ENCODE data around the gene FHOD3.
"Not testable (repeated sequence)": the region's sequence is repeated elsewhere in the genome, so short reads cannot be mapped to it uniquely, and the experiment has no call there.

Gene FHOD3

GRCh38 chr18:36529747-36530146 is 232.2 kb downstream of the FHOD3 start:
- DNase-seq: no peak

DNA sequence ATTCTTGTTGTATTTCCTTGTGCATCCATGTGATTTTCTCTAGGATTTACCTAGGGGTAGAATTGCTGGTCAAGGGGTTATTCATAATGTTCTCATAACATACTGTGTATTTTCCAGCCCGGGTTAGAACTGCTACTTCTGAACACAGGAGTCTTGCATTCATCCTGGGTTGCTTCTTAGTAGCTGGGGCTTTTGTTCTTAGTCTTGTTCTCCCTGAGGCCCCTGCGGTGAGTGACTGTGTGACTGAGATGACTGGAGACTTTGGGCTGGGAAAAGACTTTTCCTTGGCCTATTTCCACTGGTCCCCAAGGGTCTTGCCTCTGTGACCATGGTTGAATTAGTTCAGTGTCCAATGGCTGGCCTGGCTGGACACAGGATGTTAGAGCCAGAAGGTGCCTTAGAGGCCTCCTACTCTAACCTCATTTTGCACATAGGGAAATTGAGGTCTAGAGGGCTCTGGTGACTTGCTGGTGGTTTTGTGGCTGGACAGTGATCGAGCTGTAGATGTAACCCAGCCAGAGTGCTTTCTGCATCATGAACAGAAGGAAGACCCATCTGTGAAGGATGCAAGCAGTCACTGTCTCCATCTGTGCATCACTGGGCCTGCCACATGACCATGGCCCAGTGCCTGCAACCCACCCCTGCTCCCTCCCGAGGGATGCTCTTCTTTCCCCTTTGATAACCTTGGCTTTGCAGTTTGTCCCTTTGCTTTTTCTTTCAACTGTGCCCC is 233.3 kb downstream of the FHOD3 start:
- no peak for DNase-seq

GRCh38 chr18:36531636-36532035 is 234.1 kb downstream of the FHOD3 start:
- no peak for DNase-seq

- no peak for DNase-seq
These were observed 234.9 kb downstream of the FHOD3 start for GRCh38 chr18:36532394-36532793.

DNA sequence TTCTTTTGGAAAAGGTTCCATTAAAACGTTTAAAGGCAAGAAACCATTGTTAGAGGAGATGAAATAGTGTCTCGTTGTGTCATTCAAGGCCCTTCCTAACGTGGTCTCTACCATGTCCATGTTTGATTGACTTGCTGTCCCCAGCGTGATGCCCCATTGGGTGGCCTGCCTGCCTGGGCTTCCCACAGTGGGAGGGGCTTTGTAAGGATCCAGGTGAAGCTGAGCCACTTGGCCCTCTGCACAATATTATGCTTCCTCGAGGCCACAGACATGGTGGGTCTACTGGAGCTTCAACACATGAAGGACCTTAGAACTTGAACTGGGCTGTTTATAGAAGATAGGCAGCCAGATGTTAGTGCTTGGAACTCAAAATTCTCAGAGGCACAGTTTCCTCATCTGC is 235.3 kb downstream of the FHOD3 start:
- no peak for DNase-seq

GRCh38 chr18:36533446-36534153 is 236.1 kb downstream of the FHOD3 start:
- no peak for DNase-seq

GRCh38 chr18:36534154-36534688 is 236.7 kb downstream of the FHOD3 start:
- no peak for DNase-seq

- DNase-seq: no peak
These were observed 237.9 kb downstream of the FHOD3 start for GRCh38 chr18:36535202-36535935.

DNA sequence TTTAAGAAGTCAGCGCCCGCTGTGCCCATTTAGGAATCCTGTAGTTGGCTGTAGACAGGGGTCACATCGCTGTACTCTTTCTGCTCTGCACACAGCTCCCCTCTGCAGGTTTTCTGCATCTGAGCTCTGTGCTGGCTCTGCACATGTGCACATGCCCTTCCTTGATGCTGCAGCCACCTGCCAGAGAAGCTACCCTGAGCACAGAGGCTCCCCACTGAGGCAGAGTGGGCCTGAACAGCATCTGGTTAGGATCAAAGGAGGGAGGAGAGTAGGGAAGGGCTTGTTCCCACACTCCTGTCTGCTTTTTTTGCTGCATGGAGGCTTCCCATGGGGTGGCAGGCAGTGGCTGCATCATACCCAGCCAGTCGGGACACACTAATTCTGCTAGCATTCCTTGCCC is 238.9 kb downstream of the FHOD3 start:
- DNase-seq: no peak

- DNase-seq: no peak
These were observed 239.8 kb downstream of the FHOD3 start for GRCh38 chr18:36537289-36537688.

DNA sequence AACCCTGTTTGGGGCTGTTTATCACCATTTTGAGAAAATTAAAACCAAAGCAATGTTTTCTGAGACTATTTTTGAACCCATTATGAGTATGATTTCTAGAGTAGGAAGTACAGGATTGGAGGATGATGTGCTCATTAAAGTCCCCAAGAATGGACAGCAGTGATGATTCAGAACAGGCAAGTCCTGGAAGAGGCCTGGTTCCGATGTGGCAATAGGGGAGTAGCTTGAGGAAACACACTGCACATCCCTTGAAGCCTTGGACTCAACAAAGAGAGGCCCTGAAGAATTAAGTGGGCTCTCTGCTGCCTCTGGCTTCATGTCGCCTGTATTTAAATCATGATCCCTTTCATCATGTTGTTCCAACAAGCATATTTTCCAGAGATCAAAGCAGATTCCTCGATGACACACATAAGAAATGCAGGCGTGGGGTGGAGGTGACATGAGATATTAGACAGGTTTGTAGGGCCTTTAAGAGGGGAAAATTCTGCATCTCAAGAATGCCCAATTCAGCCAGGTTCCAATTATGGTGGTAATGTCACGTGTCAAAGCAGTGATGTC is 242.2 kb downstream of the FHOD3 start:
- no peak for DNase-seq

GRCh38 chr18:36543030-36543429 is 245.5 kb downstream of the FHOD3 start:
- DNase-seq: no peak

DNA sequence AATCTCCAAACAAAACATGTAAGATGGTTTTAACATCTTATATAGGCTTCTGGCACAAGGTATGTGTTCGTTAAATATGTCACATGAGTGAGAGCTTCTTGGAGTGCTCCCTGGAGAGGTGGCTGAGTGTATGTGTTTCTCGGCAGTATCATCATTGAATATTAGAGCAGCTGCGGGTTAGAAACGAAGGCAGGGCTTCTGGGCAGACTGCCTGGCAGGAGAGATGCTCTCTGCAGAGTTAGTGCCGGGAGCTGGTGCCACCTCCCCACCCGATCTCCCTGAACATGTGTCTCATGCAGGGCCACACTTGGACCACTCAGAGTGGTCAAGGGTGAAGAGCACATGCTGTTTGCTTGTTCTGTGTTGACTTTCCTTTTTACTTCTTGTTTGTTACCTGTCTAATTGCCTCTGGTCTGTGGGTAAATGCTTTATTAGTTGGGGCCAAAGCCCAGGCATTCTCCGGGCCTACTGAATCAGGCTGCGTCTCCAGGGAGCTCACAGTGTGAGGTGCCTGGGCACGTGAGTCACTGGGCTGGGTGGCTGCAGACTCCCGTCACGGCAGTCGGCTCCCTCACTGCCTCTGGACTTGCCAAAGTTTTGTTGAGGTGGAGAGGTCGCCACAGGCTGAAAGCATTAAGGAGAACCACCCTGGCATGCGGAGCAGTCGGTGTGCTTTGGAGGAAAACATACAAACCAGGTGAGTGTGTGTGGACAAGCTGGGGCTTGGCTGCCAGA is 246.6 kb downstream of the FHOD3 start:
- no peak for DNase-seq

- DNase-seq: no peak
These were observed 248.4 kb downstream of the FHOD3 start for GRCh38 chr18:36545821-36546427.

DNA sequence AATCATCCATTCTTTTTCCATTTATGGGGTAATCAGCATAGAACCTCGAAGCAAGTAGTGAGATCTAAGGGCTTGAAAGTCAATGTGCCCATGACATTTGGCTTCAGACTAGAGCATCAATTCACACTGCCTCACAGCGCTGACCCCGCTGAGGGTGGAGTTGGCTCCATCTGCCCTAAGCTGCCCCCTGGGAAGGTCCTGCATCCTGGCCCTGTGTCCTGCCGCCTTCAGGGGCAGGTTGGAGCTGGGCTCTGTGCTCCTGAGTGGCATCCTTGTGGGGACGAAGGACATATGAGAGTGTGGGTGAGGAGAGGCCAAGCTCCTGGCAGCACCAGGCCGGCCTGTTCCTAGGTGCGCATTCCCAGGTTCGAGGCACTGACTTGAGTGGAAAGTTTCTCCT is 249.4 kb downstream of the FHOD3 start:
- DNase-seq: no peak

DNA sequence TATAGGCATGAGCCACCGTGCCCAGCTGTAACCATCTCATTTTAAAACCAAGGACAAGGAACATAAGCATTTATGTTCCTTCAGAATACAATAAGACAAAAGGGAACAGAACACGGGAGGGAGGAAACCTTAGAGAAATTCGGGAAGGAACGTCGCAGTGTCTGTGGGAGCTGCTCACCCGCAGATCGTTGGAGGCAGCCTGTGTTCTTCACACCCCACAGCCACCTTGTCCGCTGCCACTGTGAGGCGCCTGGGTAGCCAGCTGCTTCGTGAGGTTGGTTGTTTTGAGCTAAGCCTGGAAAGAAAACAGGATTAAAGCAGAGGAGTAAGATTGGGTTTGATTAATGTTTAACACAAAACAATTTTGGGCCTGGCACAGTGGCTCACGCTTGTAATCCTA is 250.0 kb downstream of the FHOD3 start:
- no peak for DNase-seq

DNA sequence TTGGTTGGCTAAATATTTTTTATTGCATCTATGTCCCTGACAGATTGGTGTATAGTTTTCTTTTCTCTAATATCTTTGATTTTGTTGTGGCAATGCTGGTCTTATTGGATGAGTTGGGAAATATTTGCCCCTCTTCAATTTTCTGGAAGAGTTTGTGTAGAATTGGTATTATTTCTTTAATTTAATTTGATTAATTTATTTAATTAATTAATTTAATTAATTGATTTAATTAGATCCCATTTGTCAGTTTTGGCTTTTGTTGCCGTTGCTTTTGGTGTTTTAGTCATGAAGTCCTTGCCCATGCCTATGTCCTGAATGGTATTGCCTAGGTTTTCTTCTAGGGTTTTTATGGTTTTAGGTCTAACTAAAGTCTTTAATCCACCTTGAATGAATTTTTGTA is 253.8 kb downstream of the FHOD3 start:
- not testable (repeated sequence) for DNase-seq

DNA sequence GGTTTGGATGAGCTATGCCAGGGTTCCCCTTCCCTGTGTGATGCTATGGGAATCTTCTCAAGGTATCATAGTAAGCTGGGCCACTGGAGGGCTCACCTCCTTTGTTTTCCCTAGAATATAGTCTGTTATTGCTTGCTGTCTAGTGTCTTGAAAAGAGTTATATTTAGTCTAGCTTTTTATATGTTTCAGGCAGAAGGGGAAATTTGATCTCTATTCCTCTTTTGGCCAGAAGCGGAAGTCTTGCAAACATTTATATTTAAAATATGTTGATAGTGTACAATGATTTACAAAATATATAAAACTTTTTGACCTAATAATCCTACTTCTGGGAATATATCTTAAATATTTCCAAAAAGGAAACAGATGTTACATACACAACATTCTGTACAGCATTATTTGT is 260.7 kb downstream of the FHOD3 start:
- DNase-seq: no peak

- no peak for DNase-seq
These were observed 261.8 kb downstream of the FHOD3 start for GRCh38 chr18:36559149-36559857.

- DNase-seq: no peak
These were observed 262.7 kb downstream of the FHOD3 start for GRCh38 chr18:36560187-36560586.

GRCh38 chr18:36561046-36561445 is 263.5 kb downstream of the FHOD3 start:
- no peak for DNase-seq
